GM19238 (cell line): ENCODE measurements around the gene SLCO4A1.

Source experiments
- DNase-seq: peaks from one replicate; pipeline ENCODE4 v3.0.0; 2011; ENCODE audit warnings: low spot score; ENCODE audit not compliant: insufficient read length

The SLCO4A1 gene

GRCh38 chr20:62651285-62652021 is 9.2 kb downstream of the SLCO4A1 start:
- DNase-seq = peak; percentile 95

- DNase-seq = peak; percentile 89
These were observed 10.0 kb downstream of the SLCO4A1 start for GRCh38 chr20:62652041-62652893.

GRCh38 chr20:62652894-62653305 is 10.6 kb downstream of the SLCO4A1 start:
- no peak for DNase-seq

GRCh38 chr20:62653373-62653772 is 11.1 kb downstream of the SLCO4A1 start:
- DNase-seq = no peak

- DNase-seq = no peak
These were observed 11.8 kb downstream of the SLCO4A1 start for GRCh38 chr20:62653951-62654685.

GRCh38 chr20:62655282-62656196 is 13.2 kb downstream of the SLCO4A1 start:
- DNase-seq = no peak

- DNase-seq = no peak
These were observed 14.1 kb downstream of the SLCO4A1 start for GRCh38 chr20:62656197-62656918.

- DNase-seq = no peak
These were observed 14.8 kb downstream of the SLCO4A1 start for GRCh38 chr20:62656919-62657588.

- no peak for DNase-seq
These were observed 15.3 kb downstream of the SLCO4A1 start for GRCh38 chr20:62657589-62657942.

- DNase-seq = no peak
These were observed 15.7 kb downstream of the SLCO4A1 start for GRCh38 chr20:62657956-62658355.

- no peak for DNase-seq
These were observed 16.4 kb downstream of the SLCO4A1 start for GRCh38 chr20:62658593-62659178.

GRCh38 chr20:62659488-62660239 is 17.4 kb downstream of the SLCO4A1 start:
- no peak for DNase-seq

GRCh38 chr20:62660240-62660615 is 17.9 kb downstream of the SLCO4A1 start:
- no peak for DNase-seq

- DNase-seq = no peak
These were observed 18.5 kb downstream of the SLCO4A1 start for GRCh38 chr20:62660768-62661167.

- DNase-seq = no peak
These were observed 19.3 kb downstream of the SLCO4A1 start for GRCh38 chr20:62661647-62662046.

- DNase-seq = no peak
These were observed 20.1 kb downstream of the SLCO4A1 start for GRCh38 chr20:62662422-62662821.

GRCh38 chr20:62663145-62664018 is 21.1 kb downstream of the SLCO4A1 start:
- no peak for DNase-seq
